ENCODE data around the gene GPR141.

DNA sequence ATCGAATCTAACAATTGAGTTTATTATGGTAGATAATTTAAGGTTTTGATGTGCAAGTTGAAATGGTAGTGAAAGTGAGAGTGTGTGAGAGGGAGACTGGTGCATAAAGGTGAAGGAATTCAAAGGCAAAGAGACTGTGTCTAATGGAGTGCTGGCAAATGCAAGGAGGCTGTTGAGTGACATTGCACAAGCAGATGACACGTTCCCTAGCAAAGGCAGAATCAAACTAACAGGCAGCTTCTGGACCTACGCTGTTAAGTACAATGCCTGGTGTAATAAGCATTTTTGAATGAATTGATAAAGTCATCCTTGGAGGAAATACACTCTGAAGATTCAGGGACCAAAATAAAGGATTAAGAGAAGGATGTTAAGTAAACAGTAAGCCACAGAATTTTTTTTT, 11.7 kb upstream of the GPR141 start:
- no peak for TF ChIP-seq POLR2A (IDR thresholded peaks at IDR 0.05)
- TF ChIP-seq, protein P1, sequence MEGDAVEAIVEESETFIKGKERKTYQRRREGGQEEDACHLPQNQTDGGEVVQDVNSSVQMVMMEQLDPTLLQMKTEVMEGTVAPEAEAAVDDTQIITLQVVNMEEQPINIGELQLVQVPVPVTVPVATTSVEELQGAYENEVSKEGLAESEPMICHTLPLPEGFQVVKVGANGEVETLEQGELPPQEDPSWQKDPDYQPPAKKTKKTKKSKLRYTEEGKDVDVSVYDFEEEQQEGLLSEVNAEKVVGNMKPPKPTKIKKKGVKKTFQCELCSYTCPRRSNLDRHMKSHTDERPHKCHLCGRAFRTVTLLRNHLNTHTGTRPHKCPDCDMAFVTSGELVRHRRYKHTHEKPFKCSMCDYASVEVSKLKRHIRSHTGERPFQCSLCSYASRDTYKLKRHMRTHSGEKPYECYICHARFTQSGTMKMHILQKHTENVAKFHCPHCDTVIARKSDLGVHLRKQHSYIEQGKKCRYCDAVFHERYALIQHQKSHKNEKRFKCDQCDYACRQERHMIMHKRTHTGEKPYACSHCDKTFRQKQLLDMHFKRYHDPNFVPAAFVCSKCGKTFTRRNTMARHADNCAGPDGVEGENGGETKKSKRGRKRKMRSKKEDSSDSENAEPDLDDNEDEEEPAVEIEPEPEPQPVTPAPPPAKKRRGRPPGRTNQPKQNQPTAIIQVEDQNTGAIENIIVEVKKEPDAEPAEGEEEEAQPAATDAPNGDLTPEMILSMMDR (IDR thresholded peaks at IDR 0.05): no peak
